Activated CD4-positive, alpha-beta T cell treated with anti-CD3 and anti-CD28 coated beads for 4 hours (primary cell): ENCODE results near the gene TMEM11.

Experiments used
- DNase-seq, 2 donors: peaks; one replicate each; pipeline ENCODE4 v3.0.0-alpha.2; 2020

TMEM11 gene

DNA sequence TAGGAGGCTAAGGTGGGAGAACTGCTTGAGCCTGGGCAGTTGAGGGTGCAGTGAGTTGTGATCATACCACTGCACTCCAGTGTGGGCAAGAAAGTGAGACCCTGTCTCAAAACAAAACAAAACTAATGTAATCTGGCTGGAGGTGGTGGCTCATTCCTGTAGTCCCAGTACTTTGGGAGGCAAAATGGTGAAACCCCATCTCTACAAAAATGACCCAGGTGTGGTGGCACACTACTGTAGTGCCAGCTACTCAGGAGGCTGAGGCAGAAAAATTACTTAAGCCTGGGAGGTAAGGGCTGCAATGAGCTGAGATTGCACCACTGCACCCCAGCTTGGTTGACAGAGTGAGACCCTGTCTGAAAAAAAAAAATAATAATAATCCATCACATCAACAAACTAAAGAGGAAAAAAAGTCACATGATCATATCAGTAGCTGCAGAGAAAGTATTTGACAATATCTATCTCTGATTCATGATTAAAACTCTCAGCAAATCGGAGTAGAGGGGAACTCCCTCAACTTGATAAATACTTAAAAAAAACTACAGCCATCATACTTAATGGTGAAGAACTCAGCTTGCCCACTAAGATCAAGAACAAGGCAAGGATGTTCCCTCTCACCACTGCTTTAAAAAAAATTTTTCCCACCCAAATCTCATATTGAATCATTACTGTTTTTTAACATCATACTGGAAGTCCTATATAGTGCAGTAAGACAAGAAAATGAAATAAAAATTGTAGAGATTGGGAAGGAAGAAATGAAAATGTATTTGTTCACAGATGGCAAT, 56.2 kb downstream of the TMEM11 start:
- DNase-seq, result no peak

DNA sequence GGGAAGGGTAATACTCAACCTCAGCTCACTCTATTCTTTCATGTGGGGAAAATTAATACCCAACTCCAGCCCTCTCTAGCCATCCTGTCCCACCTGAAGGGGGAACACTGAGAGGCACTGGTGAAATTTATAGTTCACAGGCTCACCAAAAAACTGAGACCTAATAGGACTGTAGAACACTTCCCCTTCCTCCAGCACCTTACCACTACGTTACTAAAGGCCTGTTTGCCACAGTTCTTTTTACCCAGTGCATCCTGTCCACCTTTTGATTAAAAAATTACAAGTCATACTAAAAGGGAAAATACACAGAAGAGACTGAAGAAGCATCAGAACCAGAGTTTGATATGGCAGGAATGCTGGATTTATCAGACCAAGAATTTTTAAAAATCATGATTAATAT, 61.2 kb downstream of the TMEM11 start:
- DNase-seq, result no peak

- no peak for DNase-seq
Observed at GRCh38 chr17:21149621-21150020, 64.3 kb downstream of the TMEM11 start.
